H9 (cell line): ENCODE measurements around the gene AMN. TPM values are rescaled to one million over a fixed set of nuclear protein-coding genes. Genes with fewer than 3 reads are reported as not detected.

Experiments used
- DNase-seq: peaks from one replicate; pipeline ENCODE4 v3.0.0-alpha.2; 2017
- H2AFZ ChIP-seq: one replicate; pipeline ENCODE4 v1.6.1; 2013; ENCODE audit warnings: mild to moderate bottlenecking, low read length, control low read depth, moderate library complexity
- H2AK5ac ChIP-seq: 2 replicates; pipeline ENCODE4 v1.6.1; 2013; ENCODE audit warnings: low read length, control low read depth, mixed read lengths; ENCODE audit not compliant: insufficient read length
- H2BK120ac ChIP-seq: one replicate; pipeline ENCODE4 v1.6.1; 2013; ENCODE audit warnings: low read depth, mild to moderate bottlenecking, low read length, control low read depth, inconsistent platforms; ENCODE audit not compliant: poor library complexity, severe bottlenecking
- H2BK12ac ChIP-seq: 2 replicates; pipeline ENCODE4 v1.6.1; 2013; ENCODE audit warnings: low read length, control low read depth, mixed read lengths, low read depth; ENCODE audit not compliant: insufficient read length
- H2BK15ac ChIP-seq: 2 replicates; pipeline ENCODE4 v1.6.1; 2013; ENCODE audit warnings: low read depth, low read length, control low read depth
- H2BK20ac ChIP-seq: one replicate; pipeline ENCODE4 v1.6.1; 2013; ENCODE audit warnings: low read depth, mild to moderate bottlenecking, low read length, control low read depth, inconsistent platforms; ENCODE audit not compliant: poor library complexity, severe bottlenecking
- H2BK5ac ChIP-seq: 2 replicates; pipeline ENCODE4 v1.6.1; 2013; ENCODE audit warnings: low read length, control low read depth, mixed read lengths; ENCODE audit not compliant: insufficient read length
- H3K14ac ChIP-seq: 2 replicates; pipeline ENCODE4 v1.6.1; 2013; ENCODE audit warnings: low read length, control low read depth; ENCODE audit not compliant: insufficient read depth
- H3K18ac ChIP-seq: 2 replicates; pipeline ENCODE4 v1.6.1; 2013; ENCODE audit warnings: low read depth, mild to moderate bottlenecking, mixed read lengths, low read length, control low read depth; ENCODE audit not compliant: insufficient read length
- H3K23ac ChIP-seq: 2 replicates; pipeline ENCODE4 v1.6.1; 2013; ENCODE audit warnings: low read length, control low read depth, mixed read lengths, low read depth; ENCODE audit not compliant: insufficient read length
- H3K23me2 ChIP-seq: 2 replicates; pipeline ENCODE4 v1.6.1; 2013; ENCODE audit warnings: low read depth, mild to moderate bottlenecking, mixed read lengths, low read length, control low read depth; ENCODE audit not compliant: insufficient read length, poor library complexity, severe bottlenecking
- H3K27ac ChIP-seq: 2 replicates; pipeline ENCODE4 v1.5.1; 2013; ENCODE audit warnings: low read length, control low read depth, mixed read lengths, low read depth; ENCODE audit not compliant: insufficient read length
- H3K27me3 ChIP-seq: 2 replicates; pipeline ENCODE4 v1.6.1; 2013; ENCODE audit warnings: low read length, control low read depth, inconsistent platforms; ENCODE audit not compliant: insufficient read depth
- H3K4ac ChIP-seq: 2 replicates; pipeline ENCODE4 v1.6.1; 2013; ENCODE audit warnings: low read depth, mild to moderate bottlenecking, control low read depth, inconsistent platforms, low read length, moderate library complexity
- H3K4me1 ChIP-seq: 2 replicates; pipeline ENCODE4 v1.6.1; 2013; ENCODE audit warnings: low read length, control low read depth, inconsistent platforms; ENCODE audit not compliant: insufficient read depth
- H3K4me2 ChIP-seq: 2 replicates; pipeline ENCODE4 v1.6.1; 2013; ENCODE audit warnings: low read length, control low read depth, mixed read lengths; ENCODE audit not compliant: insufficient read length, insufficient read depth
- H3K56ac ChIP-seq: 2 replicates; pipeline ENCODE4 v1.6.1; 2013; ENCODE audit warnings: low read depth, mild to moderate bottlenecking, mixed read lengths, low read length, control low read depth; ENCODE audit not compliant: insufficient read length
- H3K79me1 ChIP-seq: 2 replicates; pipeline ENCODE4 v1.6.1; 2013; ENCODE audit warnings: low read depth, mild to moderate bottlenecking, moderate library complexity, low read length, control low read depth, inconsistent platforms; ENCODE audit not compliant: insufficient read depth, poor library complexity, severe bottlenecking
- H3K79me2 ChIP-seq: 2 replicates; pipeline ENCODE4 v1.6.1; 2013; ENCODE audit warnings: low read length, control low read depth, inconsistent platforms; ENCODE audit not compliant: insufficient read depth
- H3K9ac ChIP-seq: 2 replicates; pipeline ENCODE4 v1.6.1; 2013; ENCODE audit warnings: low read length, control low read depth, mixed read lengths; ENCODE audit not compliant: insufficient read length; ENCODE audit errors: extremely low read depth
- H3K9me3 ChIP-seq: one replicate; pipeline ENCODE4 v1.6.1; 2013; ENCODE audit warnings: low read depth, low read length, inconsistent platforms; ENCODE audit not compliant: control insufficient read depth
- H3T11ph ChIP-seq: one replicate; pipeline ENCODE4 v1.6.1; 2013; ENCODE audit warnings: mild to moderate bottlenecking, low read length, control low read depth, inconsistent platforms
- H4K20me1 ChIP-seq: one replicate; pipeline ENCODE4 v1.6.1; 2013; ENCODE audit not compliant: control insufficient read depth, insufficient read length, insufficient read depth
- H4K5ac ChIP-seq: 2 replicates; pipeline ENCODE4 v1.6.1; 2013; ENCODE audit warnings: low read depth, mild to moderate bottlenecking, mixed read lengths, low read length, control low read depth; ENCODE audit not compliant: insufficient read length
- H4K8ac ChIP-seq: replicated peaks from 2 replicates; pipeline ENCODE4 v1.6.1; 2013; ENCODE audit warnings: low read length, control low read depth, mixed read lengths, low read depth; ENCODE audit not compliant: insufficient read length
- H4K91ac ChIP-seq: 2 replicates; pipeline ENCODE4 v1.6.1; 2013; ENCODE audit warnings: low read depth, mild to moderate bottlenecking, moderate library complexity, mixed read lengths, low read length, control low read depth; ENCODE audit not compliant: insufficient read length
- H3K27ac Mint-ChIP-seq, 3 experiments: 2 replicates in 2 of 3; 3 replicates in 1 of 3; pipeline ENCODE4 v1.8.0; 2020 to 2021; ENCODE audit warnings: mixed read lengths in 3 of 3, mild to moderate bottlenecking in 1 of 3, moderate library complexity in 1 of 3
- H3K27me3 Mint-ChIP-seq: 2 replicates; pipeline ENCODE4 v1.8.0; 2021; ENCODE audit warnings: low read depth, mild to moderate bottlenecking, moderate library complexity, mixed read lengths
- H3K36me3 Mint-ChIP-seq, 3 experiments: 2 replicates in 2 of 3; 3 replicates in 1 of 3; pipeline ENCODE4 v1.8.0; 2020 to 2021; ENCODE audit warnings: low read depth in 3 of 3, mixed read lengths in 3 of 3; ENCODE audit not compliant: insufficient read depth in 1 of 3
- H3K4me1 Mint-ChIP-seq, 2 experiments: 2 replicates each; pipeline ENCODE4 v1.8.0; 2020; ENCODE audit warnings: mixed read lengths in 2 of 2
- H3K4me3 Mint-ChIP-seq, 2 experiments: 2 replicates in 1 of 2; 3 replicates in 1 of 2; pipeline ENCODE4 v1.8.0; 2020 to 2021; ENCODE audit warnings: mild to moderate bottlenecking in 2 of 2, mixed read lengths in 2 of 2, moderate library complexity in 1 of 2
- H3K9me3 Mint-ChIP-seq, 2 experiments: 2 replicates in 1 of 2; 3 replicates in 1 of 2; pipeline ENCODE4 v1.8.0; 2020; ENCODE audit warnings: mild to moderate bottlenecking in 2 of 2, mixed read lengths in 2 of 2, moderate library complexity in 1 of 2
- WGBS: extraction: QIAGEN DNeasy Blood & Tissue Kit; methylation state at CpG from one replicate; pipeline ENCODE4 v1.1.7; 2013; ENCODE audit warnings: missing lambda C conversion rate, low lambda C conversion rate, mixed read lengths; ENCODE audit not compliant: insufficient read length; ENCODE audit errors: extremely low coverage; 5-methylcytosine and 5-hydroxymethylcytosine counted together
- total RNA-seq: library from RNA; stranded (reverse); gene quantifications from 2 replicates; pipeline ENCODE4 v1.2.1, GENCODE V29; 2021
- TF ChIP-seq, protein P1 (sequence below): fragments of 200-600 bp; sonication (generic); conservative IDR thresholded peaks from 3 replicates; pipeline ENCODE4 v1.8.0; 2021; ENCODE audit warnings: antibody characterized with exemption, mild to moderate bottlenecking

The AMN gene
- total RNA-seq, 1 experiment from 2014 or later: 1.9 TPM

DNA sequence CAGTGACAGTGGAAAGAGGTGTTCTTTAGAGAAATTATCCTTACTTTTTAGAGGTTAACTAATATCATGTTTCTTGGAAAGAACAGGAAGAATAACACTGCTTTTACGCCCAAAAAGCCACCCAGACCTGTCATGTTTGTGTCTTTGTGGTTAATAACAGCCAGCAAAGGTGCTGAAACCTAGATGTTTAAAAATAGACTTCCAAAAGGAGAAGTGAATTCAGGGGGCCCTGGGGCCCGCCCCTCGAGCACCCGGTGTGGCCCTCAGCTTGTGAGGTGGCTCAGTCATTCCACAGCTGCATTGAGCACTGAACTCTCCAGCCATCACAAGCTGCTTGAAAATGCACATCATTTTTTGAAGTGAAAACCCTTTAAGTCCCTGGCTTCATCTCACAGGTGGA is 20.8 kb upstream of the AMN start:
- no CpG with 5 or more reads among the region's 4 CpGs for WGBS
- Histone ChIP-seq H4K91ac (no peak overlapping the region), H3K27me3 (no peaks in the 10 kb centered on the region), H2BK120ac (no peak overlapping the region), H3K27ac (no peak overlapping the region), H4K5ac (no peak overlapping the region), H3K4ac (no peak overlapping the region), H2AK5ac (no peak overlapping the region), H3K14ac (no peak overlapping the region), H2AFZ (no peak overlapping the region), H3K56ac (no peak overlapping the region), H4K8ac (no peak overlapping the region), H3K23me2 (no peaks in the 10 kb centered on the region), H3K4me2 (no peak overlapping the region), H3T11ph (no peak overlapping the region), H3K79me2 (no peaks in the 10 kb centered on the region), H3K79me1 (no peaks in the 10 kb centered on the region), H3K9ac (no peak overlapping the region), H3K23ac (no peak overlapping the region), H4K20me1 (no peaks in the 10 kb centered on the region), H3K9me3 (no peaks in the 10 kb centered on the region), H2BK15ac (no peak overlapping the region), H2BK5ac (no peak overlapping the region), H3K4me1 (no peaks in the 10 kb centered on the region), H2BK12ac (no peak overlapping the region), H3K18ac (no peak overlapping the region), H2BK20ac (no peak overlapping the region)
- H3K4me3 Mint-ChIP-seq: no peak overlapping the region
- H3K36me3 Mint-ChIP-seq: peaks cover 18 to 25% (median 24%) of the 10 kb centered on the region in 3 experiments
- peaks cover 8 to 10% of the 10 kb centered on the region in 2 experiments for H3K9me3 Mint-ChIP-seq
- no peaks in the 10 kb centered on the region; the same call in 1 of the 2 replicates for H3K27me3 Mint-ChIP-seq
- peaks cover 2 to 4% of the 10 kb centered on the region in 2 experiments; a peak in 3 of 4 replicates for H3K4me1 Mint-ChIP-seq
- TF ChIP-seq, protein P1, sequence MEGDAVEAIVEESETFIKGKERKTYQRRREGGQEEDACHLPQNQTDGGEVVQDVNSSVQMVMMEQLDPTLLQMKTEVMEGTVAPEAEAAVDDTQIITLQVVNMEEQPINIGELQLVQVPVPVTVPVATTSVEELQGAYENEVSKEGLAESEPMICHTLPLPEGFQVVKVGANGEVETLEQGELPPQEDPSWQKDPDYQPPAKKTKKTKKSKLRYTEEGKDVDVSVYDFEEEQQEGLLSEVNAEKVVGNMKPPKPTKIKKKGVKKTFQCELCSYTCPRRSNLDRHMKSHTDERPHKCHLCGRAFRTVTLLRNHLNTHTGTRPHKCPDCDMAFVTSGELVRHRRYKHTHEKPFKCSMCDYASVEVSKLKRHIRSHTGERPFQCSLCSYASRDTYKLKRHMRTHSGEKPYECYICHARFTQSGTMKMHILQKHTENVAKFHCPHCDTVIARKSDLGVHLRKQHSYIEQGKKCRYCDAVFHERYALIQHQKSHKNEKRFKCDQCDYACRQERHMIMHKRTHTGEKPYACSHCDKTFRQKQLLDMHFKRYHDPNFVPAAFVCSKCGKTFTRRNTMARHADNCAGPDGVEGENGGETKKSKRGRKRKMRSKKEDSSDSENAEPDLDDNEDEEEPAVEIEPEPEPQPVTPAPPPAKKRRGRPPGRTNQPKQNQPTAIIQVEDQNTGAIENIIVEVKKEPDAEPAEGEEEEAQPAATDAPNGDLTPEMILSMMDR: no peak
- no peak overlapping the region; a peak in 1 of 7 replicates for H3K27ac Mint-ChIP-seq
- DNase-seq: no peak
